ENCODE measurements around the gene SLC6A8. TPM values are rescaled to one million over a fixed set of nuclear protein-coding genes. Genes with fewer than 3 reads are reported as not detected.
"Not testable (repeated sequence)": the region's sequence is repeated elsewhere in the genome, so short reads cannot be mapped to it uniquely, and the experiment has no call there.

Gene SLC6A8
- total RNA-seq, 1 donor from 2014 or later, result 23.2 TPM

DNA sequence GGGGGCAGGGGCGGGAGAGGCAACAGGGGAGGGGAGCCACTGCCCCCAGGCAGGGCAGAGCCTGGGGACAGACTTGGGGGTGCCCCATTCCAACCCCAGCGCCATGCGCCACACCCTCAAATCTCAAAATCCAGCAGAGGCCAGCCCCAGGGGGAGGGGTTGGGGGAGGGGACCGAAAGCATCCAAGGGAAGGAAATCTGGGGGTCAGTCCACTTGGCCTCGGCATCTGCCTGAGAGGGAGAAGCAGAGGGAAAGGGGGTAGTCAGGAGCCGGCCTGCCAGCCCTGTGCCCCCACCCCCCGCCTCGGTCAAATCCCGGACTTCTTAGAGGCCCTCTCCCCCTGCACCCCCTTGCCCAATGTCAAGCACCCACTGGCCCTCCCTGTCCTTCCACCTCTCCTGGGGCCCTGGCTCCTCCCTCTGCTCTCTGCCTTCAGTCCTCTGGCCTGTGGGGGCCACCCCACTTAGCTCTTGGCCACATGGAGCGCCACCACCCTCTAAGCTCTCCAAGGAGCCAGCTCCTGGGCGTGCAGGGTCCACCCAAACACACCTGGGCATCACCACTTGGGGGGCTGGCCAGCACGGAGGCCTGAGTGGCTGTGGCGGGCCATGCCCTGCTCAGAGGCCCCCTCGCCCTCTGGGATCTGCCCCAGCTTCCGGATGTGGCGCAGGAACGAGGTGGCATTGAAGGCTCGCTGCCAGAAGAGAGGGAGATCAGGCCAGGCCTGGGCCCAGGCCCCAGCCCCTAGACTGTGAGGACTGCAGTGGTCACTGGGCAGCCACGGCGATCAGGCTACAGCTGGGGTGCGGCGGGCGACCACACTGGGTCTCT, 17.6 kb upstream of the SLC6A8 start:
- intact Hi-C loops (cut with DNase I), result loop anchor here (5.0 kb wide), 1 partner anchor 133 kb away; no protein-coding TSS in a partner anchor
- ATAC-seq, result no peak
- DNase-seq (ENCODE audit: low spot score), result no peak

DNA sequence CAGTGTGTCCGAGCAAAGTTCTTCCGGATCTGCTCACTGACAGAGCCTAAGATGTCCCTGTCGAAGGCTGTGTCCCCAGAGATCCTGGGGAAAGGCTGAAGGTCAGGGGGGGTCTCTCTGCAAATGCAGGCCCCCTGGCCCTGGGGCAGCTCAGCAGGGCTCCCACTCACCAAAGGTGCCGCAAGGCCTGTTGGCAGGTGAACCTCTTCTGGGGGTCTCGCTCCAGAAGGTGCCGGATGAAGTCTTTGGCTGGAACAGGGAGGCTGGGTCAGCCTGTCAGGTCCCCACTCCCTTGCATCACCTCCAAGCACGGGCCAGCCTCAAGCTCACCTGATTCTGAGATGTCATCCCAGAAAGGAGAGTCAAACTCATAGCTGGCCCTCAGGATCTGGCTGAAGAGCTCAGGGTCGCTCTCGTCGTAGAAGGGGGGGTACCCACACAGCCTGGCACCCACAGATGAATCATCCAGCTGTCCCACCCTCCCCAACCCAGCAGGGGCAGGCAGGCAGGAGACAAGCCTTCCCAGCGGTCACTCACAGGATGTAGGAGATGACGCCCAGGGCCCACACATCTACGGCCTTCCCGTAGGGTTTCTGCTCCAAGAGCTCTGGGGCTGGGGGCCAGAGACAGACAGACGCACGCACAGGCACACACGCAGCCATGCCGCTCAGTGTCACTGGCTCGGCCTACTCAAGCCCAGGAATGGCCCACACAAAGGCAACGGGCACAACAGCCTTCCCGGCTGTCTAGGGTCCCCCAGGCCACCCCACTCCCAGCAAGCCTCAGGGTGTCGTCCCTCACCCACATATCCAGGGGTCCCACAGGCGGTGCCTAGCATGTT, 16.8 kb upstream of the SLC6A8 start:
- intact Hi-C loops (cut with DNase I), result no loop called here
- no peak for ATAC-seq
- peak; percentile 28 for DNase-seq (ENCODE audit: low spot score)

- DNase-seq (ENCODE audit: low spot score) (peak; percentile 45), ATAC-seq (no peak)
- intact Hi-C loops (cut with DNase I), result no loop called here
Measured at GRCh38 chrX:153671589-153672530, 15.9 kb upstream of the SLC6A8 start.

DNA sequence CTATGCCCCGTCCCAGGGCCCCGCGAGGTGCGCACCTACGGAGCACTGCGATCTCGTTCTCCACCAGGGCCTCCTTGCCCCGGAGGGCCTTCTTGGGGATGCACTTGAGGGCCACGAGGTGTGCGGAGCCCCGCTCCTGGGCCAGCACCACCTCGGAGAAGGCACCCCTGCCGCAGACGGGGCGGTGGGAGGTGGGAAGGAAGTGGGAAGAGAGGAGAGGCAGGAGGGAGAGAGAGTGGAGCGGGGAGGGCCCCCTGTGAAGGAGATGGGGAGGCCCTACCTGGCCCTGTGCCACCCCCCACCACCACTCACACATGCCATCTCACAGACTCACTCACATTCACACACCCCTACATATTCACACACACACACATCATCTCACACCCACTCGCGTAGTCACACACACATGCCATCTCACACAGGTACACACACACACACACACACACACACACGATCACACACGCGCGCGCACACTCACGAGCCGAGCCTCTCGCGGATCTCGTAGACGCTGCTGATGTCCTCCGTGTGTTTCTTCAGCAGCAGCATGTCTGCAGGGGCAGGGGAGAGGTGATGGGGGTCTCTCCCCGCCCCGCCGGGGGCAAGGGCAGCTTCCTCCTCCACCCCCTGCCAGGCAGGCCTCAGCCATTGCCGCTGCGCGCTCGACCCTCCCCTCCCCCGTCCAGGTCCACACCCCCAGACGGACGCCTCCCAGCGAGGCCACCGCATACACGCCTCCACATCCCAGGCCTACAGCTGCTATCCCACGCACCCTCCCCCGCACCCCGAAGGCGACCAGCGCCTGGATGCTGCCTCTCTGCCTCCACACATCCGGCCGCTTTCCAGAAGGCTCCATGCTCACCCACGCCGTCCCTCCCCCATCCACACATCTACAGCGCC, 14.9 kb upstream of the SLC6A8 start:
- DNase-seq (ENCODE audit: low spot score), result no peak
- intact Hi-C loops (cut with DNase I), result no loop called here
- ATAC-seq, result no peak

DNA sequence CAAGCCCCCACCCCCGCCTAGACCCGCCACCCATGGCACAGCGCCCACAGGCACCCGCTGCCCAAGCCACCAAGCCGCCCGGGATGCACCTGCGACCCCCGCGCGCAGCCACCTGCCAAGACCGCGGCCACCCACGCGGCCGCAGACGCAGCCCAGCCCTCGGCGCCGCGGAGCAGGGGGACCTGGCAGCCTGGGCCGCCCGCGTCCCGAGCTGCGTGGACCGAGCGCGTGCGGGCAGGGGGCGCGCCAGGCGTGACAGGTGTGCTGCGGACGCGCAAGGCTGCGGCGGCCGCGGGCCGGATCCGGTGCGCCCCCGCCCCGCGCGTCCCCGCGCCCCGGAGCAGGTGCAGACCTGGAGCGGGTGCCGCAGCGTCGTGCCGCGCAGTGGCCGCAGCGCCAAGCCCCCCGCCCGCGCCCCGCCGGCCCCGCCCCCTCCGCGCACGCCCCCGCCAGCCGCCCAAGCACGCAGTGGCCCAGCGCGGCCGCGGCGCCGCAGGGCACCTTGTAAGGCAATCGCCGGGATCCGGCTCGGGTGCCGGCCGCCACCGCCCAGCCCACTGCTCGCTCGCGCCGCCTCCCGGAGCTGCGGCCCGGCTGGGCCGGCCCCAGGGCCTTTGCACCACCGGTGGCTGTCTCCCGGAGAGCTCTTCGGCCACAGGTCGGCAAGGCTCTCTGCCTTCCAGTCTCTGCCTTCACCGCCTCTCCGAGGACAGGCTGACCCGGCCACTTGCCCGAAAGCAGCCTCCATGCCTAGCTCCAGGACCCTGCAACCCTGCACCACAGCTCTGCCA, 14.1 kb upstream of the SLC6A8 start, which contains the start of gene PNCK:
TSS of gene PNCK (minus strand) at position 386 of the 791 bp plus-strand sequence. CDS start 737 bp downstream, outside the sequence.
- intact Hi-C loops (cut with DNase I), result no loop called here
- ATAC-seq, result no peak
- no peak for DNase-seq (ENCODE audit: low spot score)

GRCh38 chrX:153674219-153674851, 13.4 kb upstream of the SLC6A8 start:
- ATAC-seq (no peak), DNase-seq (ENCODE audit: low spot score) (no peak)
- intact Hi-C loops (cut with DNase I), result no loop called here

GRCh38 chrX:153681175-153681574, 6.6 kb upstream of the SLC6A8 start:
- peak; percentile 45 for DNase-seq (ENCODE audit: low spot score)
- ATAC-seq, result no peak
- intact Hi-C loops (cut with DNase I), result no loop called here

- intact Hi-C loops (cut with DNase I); DNase-seq (ENCODE audit: low spot score); ATAC-seq: not testable (repeated sequence)
Measured at GRCh38 chrX:153683486-153683885, 4.2 kb upstream of the SLC6A8 start.

GRCh38 chrX:153684467-153685155, 3.1 kb upstream of the SLC6A8 start:
- DNase-seq (ENCODE audit: low spot score), result peak; percentile 50
- intact Hi-C loops (cut with DNase I), result no loop called here
- no peak for ATAC-seq

- DNase-seq (ENCODE audit: low spot score) (no peak), ATAC-seq (no peak)
- intact Hi-C loops (cut with DNase I), result no loop called here
Measured at GRCh38 chrX:153685156-153685536, 2.6 kb upstream of the SLC6A8 start.

GRCh38 chrX:153685751-153686696, 1.7 kb upstream of the SLC6A8 start:
- intact Hi-C loops (cut with DNase I), result no loop called here
- DNase-seq (ENCODE audit: low spot score) (no peak), ATAC-seq (no peak)

- no peak for ATAC-seq
- no peak for DNase-seq (ENCODE audit: low spot score)
- intact Hi-C loops (cut with DNase I), result no loop called here
Measured at GRCh38 chrX:153686711-153687110, 1.0 kb upstream of the SLC6A8 start.

DNA sequence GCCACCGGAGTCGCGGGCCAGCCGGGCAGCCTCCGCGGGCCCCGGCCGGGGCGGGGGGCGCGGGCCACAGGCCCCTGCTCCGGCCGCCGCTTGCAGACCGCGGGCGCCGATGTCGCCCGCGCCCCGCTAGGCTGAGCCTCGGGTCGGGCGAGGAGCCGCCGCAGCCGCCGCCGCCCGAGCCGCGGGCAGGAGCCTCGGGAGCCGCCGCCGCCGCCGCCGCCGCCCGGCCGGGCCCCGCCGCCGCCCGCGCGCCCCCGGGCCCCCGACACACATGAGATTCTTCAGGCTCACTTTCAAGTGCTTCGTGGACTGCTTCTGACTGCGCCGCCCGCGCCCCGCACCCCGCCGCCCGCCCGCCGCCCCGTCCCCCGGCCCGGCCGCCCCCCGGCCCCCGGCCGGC, 345 bp downstream of the SLC6A8 start:
- no peak for DNase-seq (ENCODE audit: low spot score)
- ATAC-seq, result no peak
- intact Hi-C loops (cut with DNase I), result no loop called here

DNA sequence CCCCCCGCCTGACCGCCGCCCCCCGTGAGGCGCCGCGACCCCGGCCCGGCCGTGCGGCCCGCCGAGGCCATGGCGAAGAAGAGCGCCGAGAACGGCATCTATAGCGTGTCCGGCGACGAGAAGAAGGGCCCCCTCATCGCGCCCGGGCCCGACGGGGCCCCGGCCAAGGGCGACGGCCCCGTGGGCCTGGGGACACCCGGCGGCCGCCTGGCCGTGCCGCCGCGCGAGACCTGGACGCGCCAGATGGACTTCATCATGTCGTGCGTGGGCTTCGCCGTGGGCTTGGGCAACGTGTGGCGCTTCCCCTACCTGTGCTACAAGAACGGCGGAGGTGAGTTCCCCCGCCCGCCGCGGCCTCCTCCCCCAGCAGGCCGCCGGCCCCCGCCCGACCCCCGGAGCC, 780 bp downstream of the SLC6A8 start:
- ATAC-seq (no peak), DNase-seq (ENCODE audit: low spot score) (no peak)
- intact Hi-C loops (cut with DNase I), result no loop called here

DNA sequence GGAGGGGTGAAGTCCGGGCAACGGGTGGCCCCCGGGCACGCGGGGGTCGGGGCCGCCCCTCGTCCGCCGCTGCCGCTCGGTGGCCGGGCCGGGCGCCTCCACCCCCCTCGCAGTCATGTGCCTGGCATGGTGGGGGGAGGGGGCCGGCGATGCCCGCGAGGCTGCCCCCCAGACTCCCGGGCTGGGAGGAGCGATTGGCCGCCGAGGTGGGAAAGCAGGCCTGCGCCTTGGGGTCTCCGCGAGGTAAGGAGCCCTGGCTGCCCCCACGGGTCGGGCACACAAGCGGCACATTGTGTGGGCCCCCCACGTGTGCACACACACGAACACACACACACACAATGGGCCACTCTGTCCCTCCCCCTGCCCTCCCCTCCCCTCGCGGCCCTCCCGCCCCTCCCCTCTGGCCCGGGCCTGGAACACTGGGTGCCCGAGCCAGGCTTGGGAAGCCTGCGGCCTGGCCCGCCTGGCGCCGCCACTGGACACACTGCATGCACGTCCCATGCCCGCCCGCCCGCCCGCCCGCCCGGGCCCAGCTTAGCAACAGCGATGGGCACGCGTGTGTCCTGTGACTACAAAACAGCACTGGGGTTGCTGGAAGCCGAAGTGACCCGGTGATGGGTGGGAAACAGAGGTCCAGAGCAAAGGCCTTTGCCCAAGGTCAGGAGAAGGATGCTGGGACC, 1.3 kb downstream of the SLC6A8 start:
- no peak for DNase-seq (ENCODE audit: low spot score)
- intact Hi-C loops (cut with DNase I), result no loop called here
- ATAC-seq, result peak; percentile 58
